ENCODE results near the gene CMTM3. TPM values are rescaled to one million over a fixed set of nuclear protein-coding genes. Genes with fewer than 3 reads are reported as not detected.
"Not testable (repeated sequence)": the region's sequence is repeated elsewhere in the genome, so short reads cannot be mapped to it uniquely, and the experiment has no call there.

CMTM3 gene
- polyA plus RNA-seq, 2 donors = 3.4 to 4.6 TPM

- not testable (repeated sequence) for H3K27ac ChIP-seq (ENCODE audit: low read depth in 2 of 2, low read length in 1 of 2); H3K4me3 ChIP-seq (ENCODE audit: low read depth in 1 of 2, low read length in 2 of 2); H3K4me1 ChIP-seq (ENCODE audit: control insufficient read depth in 2 of 2, insufficient read depth in 2 of 2, low read length in 1 of 2); H3K36me3 ChIP-seq (ENCODE audit: control insufficient read depth in 2 of 2, insufficient read depth in 2 of 2, low read length in 1 of 2); H3K27me3 ChIP-seq (ENCODE audit: control insufficient read depth in 1 of 2, insufficient read depth in 2 of 2, low read length in 2 of 2); H3K9me3 ChIP-seq (ENCODE audit: control insufficient read depth in 2 of 2, insufficient read depth in 1 of 2, low read depth in 1 of 2, low read length in 1 of 2)
- WGBS, 2 donors = 96 to 97% methylated on average over 4 of the region's 4 CpGs
Observed at GRCh38 chr16:66596559-66596958, 7.9 kb upstream of the CMTM3 start.

GRCh38 chr16:66596986-66597848 is 7.3 kb upstream of the CMTM3 start:
- Histone ChIP-seq H3K36me3 (ENCODE audit: control insufficient read depth in 2 of 2, insufficient read depth in 2 of 2, low read length in 1 of 2) (no peaks in the 10 kb centered on the region), H3K27ac (ENCODE audit: low read depth in 2 of 2, low read length in 1 of 2) (no peak overlapping the region), H3K27me3 (ENCODE audit: control insufficient read depth in 1 of 2, insufficient read depth in 2 of 2, low read length in 2 of 2) (no peaks in the 10 kb centered on the region), H3K4me1 (ENCODE audit: control insufficient read depth in 2 of 2, insufficient read depth in 2 of 2, low read length in 1 of 2) (no peaks in the 10 kb centered on the region), H3K9me3 (ENCODE audit: control insufficient read depth in 2 of 2, insufficient read depth in 1 of 2, low read depth in 1 of 2, low read length in 1 of 2) (no peaks in the 10 kb centered on the region), H3K4me3 (ENCODE audit: low read depth in 1 of 2, low read length in 2 of 2) (no peak overlapping the region)
- 80 to 83% methylated on average over 5 of the region's 5 CpGs for WGBS, 2 donors

GRCh38 chr16:66598111-66598510 is 6.4 kb upstream of the CMTM3 start:
- H3K27me3 ChIP-seq (ENCODE audit: control insufficient read depth in 1 of 2, insufficient read depth in 2 of 2, low read length in 2 of 2) = no peaks in the 10 kb centered on the region
- H3K36me3 ChIP-seq (ENCODE audit: control insufficient read depth in 2 of 2, insufficient read depth in 2 of 2, low read length in 1 of 2) = no peaks in the 10 kb centered on the region
- H3K4me3 ChIP-seq (ENCODE audit: low read depth in 1 of 2, low read length in 2 of 2) = no peak overlapping the region
- 67 to 75% methylated on average over 3 of the region's 3 CpGs for WGBS, 2 donors
- H3K4me1 ChIP-seq (ENCODE audit: control insufficient read depth in 2 of 2, insufficient read depth in 2 of 2, low read length in 1 of 2) = no peaks in the 10 kb centered on the region
- H3K9me3 ChIP-seq (ENCODE audit: control insufficient read depth in 2 of 2, insufficient read depth in 1 of 2, low read depth in 1 of 2, low read length in 1 of 2) = no peaks in the 10 kb centered on the region
- H3K27ac ChIP-seq (ENCODE audit: low read depth in 2 of 2, low read length in 1 of 2) = no peak overlapping the region

GRCh38 chr16:66599726-66600125 is 4.8 kb upstream of the CMTM3 start:
- 92 to 93% methylated on average over 4 of the region's 4 CpGs for WGBS, 2 donors
- H3K36me3 ChIP-seq (ENCODE audit: control insufficient read depth in 2 of 2, insufficient read depth in 2 of 2, low read length in 1 of 2) = no peaks in the 10 kb centered on the region

GRCh38 chr16:66600477-66600876 is 4.0 kb upstream of the CMTM3 start:
- Histone ChIP-seq H3K4me3 (ENCODE audit: low read depth in 1 of 2, low read length in 2 of 2) (no peak overlapping the region), H3K4me1 (ENCODE audit: control insufficient read depth in 2 of 2, insufficient read depth in 2 of 2, low read length in 1 of 2) (peaks cover 0 to under 1% of the 10 kb centered on the region in 2 donors), H3K36me3 (ENCODE audit: control insufficient read depth in 2 of 2, insufficient read depth in 2 of 2, low read length in 1 of 2) (no peaks in the 10 kb centered on the region), H3K9me3 (ENCODE audit: control insufficient read depth in 2 of 2, insufficient read depth in 1 of 2, low read depth in 1 of 2, low read length in 1 of 2) (no peaks in the 10 kb centered on the region), H3K27ac (ENCODE audit: low read depth in 2 of 2, low read length in 1 of 2) (no peak overlapping the region), H3K27me3 (ENCODE audit: control insufficient read depth in 1 of 2, insufficient read depth in 2 of 2, low read length in 2 of 2) (no peaks in the 10 kb centered on the region)
- 100% methylated on average over 1 of the region's 1 CpG for WGBS, 2 donors

More at GRCh38 chr16:66599726-66600125, 4.8 kb upstream of the CMTM3 start:
- Histone ChIP-seq H3K4me1 (ENCODE audit: control insufficient read depth in 2 of 2, insufficient read depth in 2 of 2, low read length in 1 of 2) (no peaks in the 10 kb centered on the region), H3K27me3 (ENCODE audit: control insufficient read depth in 1 of 2, insufficient read depth in 2 of 2, low read length in 2 of 2) (no peaks in the 10 kb centered on the region), H3K4me3 (ENCODE audit: low read depth in 1 of 2, low read length in 2 of 2) (no peak overlapping the region), H3K27ac (ENCODE audit: low read depth in 2 of 2, low read length in 1 of 2) (no peak overlapping the region), H3K9me3 (ENCODE audit: control insufficient read depth in 2 of 2, insufficient read depth in 1 of 2, low read depth in 1 of 2, low read length in 1 of 2) (no peaks in the 10 kb centered on the region)

- Histone ChIP-seq H3K4me3 (ENCODE audit: low read depth in 1 of 2, low read length in 2 of 2) (no peak overlapping the region), H3K36me3 (ENCODE audit: control insufficient read depth in 2 of 2, insufficient read depth in 2 of 2, low read length in 1 of 2) (no peaks in the 10 kb centered on the region), H3K27me3 (ENCODE audit: control insufficient read depth in 1 of 2, insufficient read depth in 2 of 2, low read length in 2 of 2) (no peaks in the 10 kb centered on the region), H3K27ac (ENCODE audit: low read depth in 2 of 2, low read length in 1 of 2) (no peak overlapping the region), H3K9me3 (ENCODE audit: control insufficient read depth in 2 of 2, insufficient read depth in 1 of 2, low read depth in 1 of 2, low read length in 1 of 2) (no peaks in the 10 kb centered on the region), H3K4me1 (ENCODE audit: control insufficient read depth in 2 of 2, insufficient read depth in 2 of 2, low read length in 1 of 2) (peaks cover 3 to 8% of the 10 kb centered on the region in 2 donors)
- 91 to 96% methylated on average over 5 of the region's 5 CpGs for WGBS, 2 donors
Observed at GRCh38 chr16:66601471-66601870, 3.0 kb upstream of the CMTM3 start.

GRCh38 chr16:66603537-66604375 is 748 bp upstream of the CMTM3 start:
- WGBS, 2 donors = 10 to 13% methylated on average over 32 of the region's 32 CpGs
- Histone ChIP-seq H3K27me3 (ENCODE audit: control insufficient read depth in 1 of 2, insufficient read depth in 2 of 2, low read length in 2 of 2) (no peaks in the 10 kb centered on the region), H3K27ac (ENCODE audit: low read depth in 2 of 2, low read length in 1 of 2) (peak overlapping the region; percentile 69 to 71), H3K36me3 (ENCODE audit: control insufficient read depth in 2 of 2, insufficient read depth in 2 of 2, low read length in 1 of 2) (no peaks in the 10 kb centered on the region), H3K4me3 (ENCODE audit: low read depth in 1 of 2, low read length in 2 of 2) (peak overlapping the region; percentile 26 to 51), H3K9me3 (ENCODE audit: control insufficient read depth in 2 of 2, insufficient read depth in 1 of 2, low read depth in 1 of 2, low read length in 1 of 2) (no peaks in the 10 kb centered on the region), H3K4me1 (ENCODE audit: control insufficient read depth in 2 of 2, insufficient read depth in 2 of 2, low read length in 1 of 2) (peaks cover 3 to 9% of the 10 kb centered on the region in 2 donors)

GRCh38 chr16:66605177-66605978 is 874 bp downstream of the CMTM3 start:
- Histone ChIP-seq H3K9me3 (ENCODE audit: control insufficient read depth in 2 of 2, insufficient read depth in 1 of 2, low read depth in 1 of 2, low read length in 1 of 2) (no peaks in the 10 kb centered on the region), H3K4me1 (ENCODE audit: control insufficient read depth in 2 of 2, insufficient read depth in 2 of 2, low read length in 1 of 2) (peaks cover 3 to 13% of the 10 kb centered on the region in 2 donors), H3K27ac (ENCODE audit: low read depth in 2 of 2, low read length in 1 of 2) (peak overlapping the region; percentile 26 to 71), H3K36me3 (ENCODE audit: control insufficient read depth in 2 of 2, insufficient read depth in 2 of 2, low read length in 1 of 2) (peaks cover 0 to 7% of the 10 kb centered on the region in 2 donors), H3K27me3 (ENCODE audit: control insufficient read depth in 1 of 2, insufficient read depth in 2 of 2, low read length in 2 of 2) (no peaks in the 10 kb centered on the region), H3K4me3 (ENCODE audit: low read depth in 1 of 2, low read length in 2 of 2) (peak overlapping the region; percentile 51 to 63)
- 3 to 10% methylated on average over 34 to 61 of the region's 61 CpGs for WGBS, 2 donors
